HG03571 (cell line): ENCODE data around the gene TBC1D4.
"Not testable (repeated sequence)": the region's sequence is repeated elsewhere in the genome, so short reads cannot be mapped to it uniquely, and the experiment has no call there.

Source experiments
- ATAC-seq: cut with Tn5 transposase; IDR thresholded peaks from one replicate; pipeline ENCODE4 v1.9.1; 2021; ENCODE audit not compliant: unreplicated experiment

The TBC1D4 gene

GRCh38 chr13:75329723-75330122, 152.2 kb downstream of the TBC1D4 start:
- no peak for ATAC-seq

- ATAC-seq = no peak
Measured at GRCh38 chr13:75329097-75329496, 152.9 kb downstream of the TBC1D4 start.

- ATAC-seq = no peak
Measured at GRCh38 chr13:75327135-75327510, 154.8 kb downstream of the TBC1D4 start.

GRCh38 chr13:75326173-75327134, 155.5 kb downstream of the TBC1D4 start:
- peak; percentile 93 for ATAC-seq

- no peak for ATAC-seq
Measured at GRCh38 chr13:75325711-75326110, 156.3 kb downstream of the TBC1D4 start.

- no peak for ATAC-seq
Measured at GRCh38 chr13:75324413-75324940, 157.5 kb downstream of the TBC1D4 start.

GRCh38 chr13:75321084-75321483, 160.9 kb downstream of the TBC1D4 start:
- ATAC-seq = no peak

- ATAC-seq = no peak
Measured at GRCh38 chr13:75319254-75319653, 162.7 kb downstream of the TBC1D4 start.

- ATAC-seq = no peak
Measured at GRCh38 chr13:75318138-75318833, 163.7 kb downstream of the TBC1D4 start.

- no peak for ATAC-seq
Measured at GRCh38 chr13:75316427-75316826, 165.5 kb downstream of the TBC1D4 start.

- ATAC-seq = peak; percentile 68
Measured at GRCh38 chr13:75312884-75313520, 169.0 kb downstream of the TBC1D4 start.

- ATAC-seq = peak; percentile 30
Measured at GRCh38 chr13:75309981-75310580, 171.9 kb downstream of the TBC1D4 start.

GRCh38 chr13:75308222-75308621, 173.7 kb downstream of the TBC1D4 start:
- peak; percentile 32 for ATAC-seq

- no peak for ATAC-seq
Measured at GRCh38 chr13:75307370-75307949, 174.5 kb downstream of the TBC1D4 start.

- ATAC-seq = not testable (repeated sequence)
Measured at GRCh38 chr13:75306967-75307366, 175.0 kb downstream of the TBC1D4 start.

- ATAC-seq = no peak
Measured at GRCh38 chr13:75305059-75305458, 176.9 kb downstream of the TBC1D4 start.

GRCh38 chr13:75303263-75303662, 178.7 kb downstream of the TBC1D4 start:
- ATAC-seq = no peak

GRCh38 chr13:75302071-75302698, 179.8 kb downstream of the TBC1D4 start:
- ATAC-seq = no peak

GRCh38 chr13:75299913-75300862, 181.8 kb downstream of the TBC1D4 start:
- no peak for ATAC-seq
